Activated naive CD4-positive, alpha-beta T cell treated with anti-CD3 and anti-CD28 coated beads, Interleukin-2, amount 50 U/mL, for 72 hours (primary cell): ENCODE results near the gene CEP89. TPM values are rescaled to one million over a fixed set of nuclear protein-coding genes. Genes with fewer than 3 reads are reported as not detected.
"Not testable (repeated sequence)": the region's sequence is repeated elsewhere in the genome, so short reads cannot be mapped to it uniquely, and the experiment has no call there.

ENCODE experiments used
- ATAC-seq, 2 donors: fragments of 150-1000 bp; cut with Tn5 transposase; 2 replicates each; pipeline ENCODE4 v1.10.0; 2021; ENCODE audit warnings: mild to moderate bottlenecking in 2 of 2, moderate library complexity in 2 of 2
- DNase-seq, 2 donors: peaks; one replicate each; pipeline ENCODE4 v3.0.0; 2021 to 2022; ENCODE audit warnings: low spot score in 2 of 2
- H3K27ac Mint-ChIP-seq, 2 donors: one replicate each; pipeline ENCODE4 v1.8.0; 2022; ENCODE audit warnings: mild to moderate bottlenecking in 2 of 2, mixed read lengths in 2 of 2
- H3K36me3 Mint-ChIP-seq, 2 donors: one replicate each; pipeline ENCODE4 v1.8.0; 2022; ENCODE audit warnings: mixed read lengths in 2 of 2
- H3K9me3 Mint-ChIP-seq, 2 donors: one replicate each; pipeline ENCODE4 v1.8.0; 2022; ENCODE audit warnings: mixed read lengths in 2 of 2
- total RNA-seq, 2 donors: library from RNA; stranded (reverse); gene quantifications; one replicate each; pipeline ENCODE4 v1.2.3, GENCODE V29; 2022

CEP89 gene
- total RNA-seq, 2 donors from 2014 or later, result 15.3 to 21.3 TPM

DNA sequence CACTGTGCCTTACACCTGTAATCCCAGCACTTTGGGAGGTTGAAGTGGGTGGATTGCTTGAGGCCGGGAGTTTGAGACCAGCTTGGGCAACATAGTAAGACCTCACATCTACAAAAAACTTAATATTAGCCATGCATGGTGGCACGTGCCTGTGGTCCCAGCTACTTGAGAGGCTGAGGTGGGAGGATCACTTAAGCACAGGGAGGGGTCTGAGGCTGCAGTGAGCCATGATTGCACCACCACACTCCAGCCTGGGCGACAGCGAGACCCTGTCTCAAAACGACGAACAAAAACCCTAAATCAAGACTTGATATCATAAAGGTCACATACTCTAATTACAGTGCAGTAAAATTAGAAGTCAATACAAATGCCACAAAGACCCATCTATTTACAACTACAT lies 119.5 kb downstream of the CEP89 start:
- DNase-seq, result no peak
- Mint-ChIP-seq H3K9me3 (peaks cover 3 to 4% of the 10 kb centered on the region in 2 donors), H3K27ac (no peak overlapping the region), H3K36me3 (peaks cover 0 to 5% of the 10 kb centered on the region in 2 donors)
- no peak for ATAC-seq

DNA sequence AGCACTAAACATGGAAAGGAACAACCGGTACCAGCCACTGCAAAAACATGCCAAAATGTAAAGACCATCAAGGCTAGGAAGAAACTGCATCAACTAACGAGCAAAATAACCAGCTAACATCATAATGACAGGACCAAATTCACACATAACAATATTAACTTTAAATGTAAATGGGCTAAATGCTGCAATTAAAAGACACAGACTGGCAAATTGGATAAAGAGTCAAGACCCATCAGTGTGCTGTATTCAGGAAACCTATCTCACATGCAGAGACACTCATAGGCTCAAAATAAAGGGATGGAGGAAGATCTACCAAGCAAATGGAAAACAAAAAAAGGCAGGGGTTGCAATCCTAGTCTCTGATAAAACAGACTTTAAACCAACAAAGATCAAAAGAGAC lies 123.7 kb downstream of the CEP89 start:
- DNase-seq, H3K9me3 Mint-ChIP-seq, H3K27ac Mint-ChIP-seq, ATAC-seq: not testable (repeated sequence)
- H3K36me3 Mint-ChIP-seq, result peaks cover 0 to 18% of the 10 kb centered on the region in 2 donors

DNA sequence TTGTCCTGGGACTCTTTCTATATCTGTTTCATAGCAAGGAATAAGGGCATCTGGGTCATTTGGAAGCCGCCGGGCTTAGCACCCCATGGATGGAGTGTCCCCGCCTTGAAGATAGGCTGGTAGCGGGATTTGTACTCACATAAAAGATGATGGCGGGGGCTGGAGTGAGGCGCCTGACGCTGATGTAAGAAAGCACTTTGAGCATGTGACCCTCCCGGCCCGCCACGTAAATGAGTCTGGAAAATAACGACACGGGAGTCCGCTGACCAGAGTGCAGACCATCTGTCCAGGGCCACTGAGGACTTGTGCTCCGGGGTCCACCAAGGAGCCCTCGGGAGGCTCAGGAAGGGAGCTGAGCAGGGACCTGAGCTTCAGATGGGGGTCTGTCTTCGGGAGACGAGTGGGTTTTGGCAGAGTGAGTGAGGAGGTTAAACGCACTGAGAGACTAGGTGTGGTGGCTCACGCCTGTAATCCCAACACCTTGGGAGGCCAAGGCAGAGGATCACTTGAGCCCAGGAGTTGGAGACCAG lies 128.0 kb downstream of the CEP89 start:
- Mint-ChIP-seq H3K36me3 (peaks cover 13 to 38% of the 10 kb centered on the region in 2 donors), H3K9me3 (peaks cover 14 to 19% of the 10 kb centered on the region in 2 donors), H3K27ac (no peak overlapping the region)

DNA sequence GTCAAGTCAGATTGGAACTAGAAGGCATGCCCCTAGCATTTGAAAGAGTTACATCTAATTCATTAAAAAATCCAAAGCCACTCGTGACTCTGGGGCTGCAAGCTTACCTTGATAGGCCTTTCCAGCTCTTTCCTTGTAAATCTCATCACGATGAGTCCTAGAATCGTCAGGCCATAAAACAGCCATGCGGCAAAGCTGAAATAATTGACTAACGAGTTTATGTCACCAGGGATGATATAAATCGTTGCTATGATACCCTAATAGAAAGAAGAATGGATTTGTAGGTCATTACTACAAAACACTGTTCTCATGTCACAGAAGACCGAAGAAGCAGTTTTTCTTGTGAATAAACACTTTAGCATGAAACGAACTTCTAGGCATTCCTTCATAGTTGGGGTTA lies 129.7 kb downstream of the CEP89 start:
- peaks cover 13 to 32% of the 10 kb centered on the region in 2 donors for H3K36me3 Mint-ChIP-seq
- no peak for ATAC-seq

More for the DNA sequence above, 128.0 kb downstream of the CEP89 start:
- ATAC-seq, result no peak
- no peak for DNase-seq

DNA sequence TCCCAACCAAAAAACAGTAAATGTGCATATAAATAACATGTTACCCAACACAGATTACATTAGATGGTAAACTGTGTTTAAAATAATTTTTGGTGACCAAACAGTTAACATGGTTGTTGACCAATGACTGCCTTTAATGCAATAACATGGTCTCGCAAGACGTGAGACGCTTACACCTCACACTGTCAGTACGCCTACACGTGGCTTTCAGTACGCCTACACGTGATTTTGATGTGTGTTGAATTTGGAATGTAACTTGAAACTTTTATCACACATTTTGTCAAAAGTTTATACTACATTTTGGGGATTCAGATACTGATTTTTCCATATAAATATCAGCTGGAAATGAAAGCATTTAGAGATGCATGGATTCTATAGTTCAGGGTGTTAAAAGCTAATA lies 134.2 kb downstream of the CEP89 start:
- H3K27ac Mint-ChIP-seq, result no peak overlapping the region
- ATAC-seq (no peak), DNase-seq (no peak)
- H3K9me3 Mint-ChIP-seq, result peaks cover 8 to 17% of the 10 kb centered on the region in 2 donors
- H3K36me3 Mint-ChIP-seq, result peaks cover 13 to 20% of the 10 kb centered on the region in 2 donors

More for the DNA sequence above, 129.7 kb downstream of the CEP89 start:
- H3K9me3 Mint-ChIP-seq, result peaks cover 9 to 14% of the 10 kb centered on the region in 2 donors
- no peak for DNase-seq
- H3K27ac Mint-ChIP-seq, result no peak overlapping the region

DNA sequence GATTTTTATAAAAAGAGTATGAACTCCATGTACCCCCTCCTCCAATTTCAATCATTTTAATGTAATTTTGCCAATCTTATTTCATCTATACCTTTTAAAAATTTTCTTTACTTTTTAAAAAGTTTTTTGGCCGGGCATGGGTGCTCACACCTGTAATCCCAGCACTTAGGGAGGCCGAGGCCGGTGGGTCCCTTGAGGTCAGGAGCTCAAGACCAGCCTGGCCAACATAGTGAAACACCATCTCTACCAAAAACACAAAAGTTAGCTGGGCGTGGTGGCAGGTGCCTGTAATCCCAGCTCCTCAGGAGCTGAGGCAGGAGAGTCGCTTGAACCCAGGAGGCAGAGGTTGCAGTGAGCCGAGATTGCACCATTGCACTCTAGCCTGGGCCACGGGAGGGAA lies 138.4 kb downstream of the CEP89 start:
- not testable (repeated sequence) for ATAC-seq, H3K36me3 Mint-ChIP-seq, H3K9me3 Mint-ChIP-seq, DNase-seq, H3K27ac Mint-ChIP-seq

DNA sequence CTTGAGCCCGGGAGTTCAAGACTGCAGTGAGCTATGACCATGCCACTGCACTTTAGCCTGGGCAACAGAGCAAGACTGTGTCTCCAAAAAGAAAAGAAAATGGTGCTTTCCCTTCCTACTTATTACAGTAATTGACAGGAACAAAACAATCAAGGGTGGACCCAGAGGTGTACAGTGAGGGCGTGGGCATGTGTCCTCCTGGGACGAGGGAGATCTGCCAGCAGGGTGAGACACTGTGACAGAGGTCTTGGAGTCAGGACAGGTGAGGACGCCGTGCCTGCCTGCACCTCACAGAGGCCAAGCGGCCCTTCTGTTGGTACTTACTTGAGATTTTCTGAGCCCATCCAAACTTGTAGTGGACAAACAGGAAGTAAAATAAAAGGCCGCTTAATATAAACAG lies 138.9 kb downstream of the CEP89 start:
- not testable (repeated sequence) for ATAC-seq, DNase-seq, H3K36me3 Mint-ChIP-seq, H3K27ac Mint-ChIP-seq, H3K9me3 Mint-ChIP-seq

DNA sequence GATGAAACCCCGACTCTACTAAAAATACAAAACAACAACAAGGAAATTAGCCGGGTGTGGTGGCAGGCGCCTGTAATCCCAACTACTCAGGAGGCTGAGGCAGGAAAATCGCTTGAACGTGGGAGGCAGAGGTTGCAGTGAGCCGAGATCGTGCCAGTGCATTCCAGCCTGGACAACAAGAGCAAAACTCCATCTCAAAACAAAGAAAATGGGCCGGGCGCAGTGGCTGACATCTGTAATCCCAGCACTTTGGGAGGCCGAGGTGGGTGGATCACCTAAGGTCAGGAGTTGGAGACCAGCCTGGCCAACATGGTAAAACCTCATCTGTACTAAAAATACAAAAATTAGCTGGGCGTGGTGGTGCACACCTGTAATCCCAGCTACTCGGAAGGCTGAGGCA lies 139.7 kb downstream of the CEP89 start:
- DNase-seq, H3K36me3 Mint-ChIP-seq, H3K27ac Mint-ChIP-seq, ATAC-seq, H3K9me3 Mint-ChIP-seq: not testable (repeated sequence)

DNA sequence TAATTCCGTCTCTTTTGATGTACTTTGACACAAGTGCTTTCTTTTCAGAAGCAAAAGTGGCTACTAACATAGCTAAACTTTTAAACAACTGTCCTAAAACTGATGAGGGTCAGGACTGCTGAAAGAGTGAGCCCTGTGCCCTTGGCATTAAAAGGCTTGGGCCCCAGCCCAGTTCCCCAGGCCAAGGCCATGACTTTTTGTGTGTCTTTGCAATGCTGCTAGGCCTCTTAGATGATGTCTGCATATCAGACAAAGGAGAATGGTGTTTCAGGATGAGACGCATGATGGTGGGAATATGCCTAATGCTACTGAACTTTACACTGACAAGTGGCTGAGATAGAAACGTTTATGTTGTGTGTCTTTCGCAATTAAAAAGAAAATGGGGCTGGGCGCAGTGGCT lies 140.1 kb downstream of the CEP89 start:
- ATAC-seq, result no peak
- H3K27ac Mint-ChIP-seq, result no peak overlapping the region
- no peaks in the 10 kb centered on the region for H3K36me3 Mint-ChIP-seq
- DNase-seq, result no peak
- no peaks in the 10 kb centered on the region for H3K9me3 Mint-ChIP-seq

DNA sequence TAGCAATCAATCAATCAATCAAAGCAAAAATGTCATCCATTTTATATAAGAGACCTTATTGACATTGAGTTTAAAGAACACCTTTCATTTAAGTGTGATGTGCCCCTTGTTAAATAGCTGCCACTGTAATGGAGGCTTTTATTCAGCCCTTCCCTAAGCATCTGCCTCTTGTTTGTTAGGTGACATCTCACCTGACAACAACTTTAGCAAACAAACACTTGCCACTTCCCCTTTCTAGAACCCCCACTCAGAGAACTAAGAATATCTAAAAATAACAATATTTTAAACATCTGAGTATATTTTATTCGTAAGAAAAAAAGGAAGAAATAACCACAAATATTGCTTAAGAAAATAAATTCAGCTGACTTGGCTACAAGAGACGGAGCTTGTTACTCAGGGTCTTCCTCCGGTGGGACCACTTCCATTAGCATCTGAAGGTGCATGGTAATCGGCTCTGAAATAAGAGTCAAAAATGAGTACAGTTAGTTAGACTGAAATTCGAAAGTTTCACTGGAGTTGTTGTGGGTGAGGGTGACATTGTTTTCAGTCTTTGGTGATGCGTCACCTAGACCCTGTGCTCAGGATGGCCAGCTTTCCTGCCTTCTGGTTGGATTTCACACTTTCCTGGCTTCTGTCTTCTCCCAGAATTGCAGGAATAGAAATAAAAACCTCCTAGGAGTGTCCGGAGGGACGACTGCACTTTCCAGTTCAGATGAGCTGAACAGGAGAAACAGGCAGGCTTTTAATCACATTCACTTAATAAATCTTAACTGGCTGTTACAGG lies 141.3 kb downstream of the CEP89 start:
- ATAC-seq (no peak), DNase-seq (no peak)
- Mint-ChIP-seq H3K27ac (no peak overlapping the region), H3K36me3 (no peaks in the 10 kb centered on the region), H3K9me3 (no peaks in the 10 kb centered on the region)

DNA sequence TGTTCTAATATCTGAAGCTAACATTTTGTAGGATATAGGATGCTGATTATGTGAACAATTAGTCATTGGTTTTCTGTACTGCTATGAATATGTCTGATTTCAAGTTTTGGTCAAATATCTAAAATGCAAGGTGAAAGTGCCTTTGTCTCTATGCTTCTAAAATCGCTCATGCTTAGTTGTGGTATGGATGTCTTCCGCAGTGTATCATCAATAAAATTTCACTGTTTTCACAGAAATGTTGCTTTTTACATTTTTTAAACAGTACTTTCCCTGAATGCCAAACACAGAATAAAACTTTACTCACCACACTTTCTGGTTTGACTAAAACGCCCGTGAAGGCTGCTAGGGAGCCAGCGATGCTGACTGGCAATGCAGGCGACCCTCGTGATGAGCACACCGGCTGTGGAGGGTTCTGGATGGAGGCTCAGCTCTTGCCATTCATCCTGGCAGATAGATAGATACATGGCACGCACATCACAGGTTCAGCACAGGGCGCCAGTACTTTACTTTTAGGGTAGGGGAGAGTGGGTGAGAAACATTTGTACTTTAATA lies 142.3 kb downstream of the CEP89 start:
- no peaks in the 10 kb centered on the region for H3K36me3 Mint-ChIP-seq
- ATAC-seq, result peak; percentile 54 to 90
- H3K9me3 Mint-ChIP-seq, result no peaks in the 10 kb centered on the region
- DNase-seq, result peak in 1 of 2 donors; percentile 32
- peak overlapping the region; percentile 2 to 65 for H3K27ac Mint-ChIP-seq

DNA sequence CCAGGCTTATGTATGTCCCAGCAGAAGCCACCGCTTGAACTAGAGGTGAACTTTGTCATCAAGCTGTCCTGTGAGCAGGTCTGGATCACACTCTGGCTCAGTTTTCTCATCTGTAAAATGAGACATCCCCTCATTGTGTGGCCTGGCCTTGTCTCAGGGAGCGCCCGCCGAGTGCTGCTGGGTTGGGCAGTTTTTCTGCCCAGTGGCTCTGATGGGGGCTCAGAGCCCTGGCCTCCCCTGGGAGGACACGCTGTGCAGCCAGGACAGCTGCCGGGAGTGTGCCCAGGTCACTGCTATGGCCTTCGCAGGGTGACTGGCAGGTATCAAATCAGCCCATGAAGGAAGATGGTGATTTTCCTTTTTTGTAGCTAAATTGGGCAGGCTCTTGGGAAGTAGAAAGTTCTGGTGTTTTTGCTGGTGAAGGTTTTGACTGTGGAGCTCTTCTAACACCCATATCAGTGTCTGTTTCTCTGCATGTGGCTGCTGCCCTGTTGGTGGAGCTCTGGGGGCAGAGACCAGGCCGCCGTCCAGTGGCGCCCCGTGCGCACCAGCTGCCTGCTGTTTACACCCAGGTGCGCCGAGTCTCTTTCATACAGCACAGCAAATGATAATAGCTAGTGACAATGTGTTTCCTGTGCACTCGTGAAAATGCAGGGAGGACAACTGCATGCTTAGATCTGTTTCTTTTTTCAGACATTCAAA lies 143.0 kb downstream of the CEP89 start:
- no peak for DNase-seq
- H3K36me3 Mint-ChIP-seq, result no peaks in the 10 kb centered on the region
- no peaks in the 10 kb centered on the region for H3K9me3 Mint-ChIP-seq
- peak overlapping the region in 1 of 2 donors; percentile 2 for H3K27ac Mint-ChIP-seq
- peak in 1 of 2 donors; percentile 6 for ATAC-seq

DNA sequence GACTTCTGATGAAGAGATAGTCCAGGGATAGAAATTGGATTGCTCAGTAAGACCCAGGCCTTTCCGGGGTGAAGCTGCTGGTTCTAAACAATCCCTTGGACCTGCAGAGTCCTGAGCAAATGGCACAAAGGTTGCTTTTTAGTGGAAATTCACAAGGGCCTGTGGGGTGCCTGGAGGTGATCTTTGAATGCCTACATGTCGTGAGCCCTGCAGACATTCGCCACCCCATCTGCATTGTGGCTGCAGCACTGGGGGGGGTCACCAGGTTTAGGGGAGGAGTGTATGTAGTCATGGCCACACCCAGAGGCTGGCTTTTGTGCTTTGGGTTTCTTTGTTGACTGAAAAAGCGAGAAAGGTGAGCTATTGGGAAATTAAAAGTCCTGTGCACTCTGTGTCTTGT lies 143.6 kb downstream of the CEP89 start:
- no peaks in the 10 kb centered on the region for H3K9me3 Mint-ChIP-seq
- H3K36me3 Mint-ChIP-seq, result no peaks in the 10 kb centered on the region
- no peak overlapping the region for H3K27ac Mint-ChIP-seq
- DNase-seq, result no peak
- ATAC-seq, result no peak

Other genes starting within 250 kb of the CEP89 start
- gene SLC7A9, start 102.2 kb downstream of the CEP89 start, total RNA-seq, result not detected
- gene FAAP24, start 284 bp upstream of the CEP89 start, total RNA-seq, result 10 to 100 TPM in 1 of 2 donors, 1 to 10 TPM in 1; 9.8 to 13.3 TPM
- gene RHPN2, start 92.9 kb upstream of the CEP89 start, total RNA-seq, result 1 to 10 TPM; 2.0 to 4.7 TPM
- 10 to 100 TPM; 12.9 to 15.6 TPM for gene GPATCH1, start 109.2 kb upstream of the CEP89 start, total RNA-seq
- not detected for gene WDR88, start 160.2 kb upstream of the CEP89 start, total RNA-seq
- gene LRP3, start 222.4 kb upstream of the CEP89 start, total RNA-seq, result under 1 TPM in 1 of 2 donors, not detected in 1; 0.82 TPM